NOMO-1 (cell line): ENCODE data around the gene SNX13.
A peak's percentile ranks its signal among the peaks of the same experiment; 100 is the strongest.
"Not testable (repeated sequence)": the region's sequence is repeated elsewhere in the genome, so short reads cannot be mapped to it uniquely, and the experiment has no call there.

Source experiments
- DNase-seq, 2 experiments: peaks; one replicate each; lab custom pipeline; 2025; ENCODE audit not compliant: unreplicated experiment in 2 of 2; lab: John Stamatoyannopoulos, UW

Gene SNX13

GRCh38 chr7:17852361-17852760 lies 87.9 kb downstream of the SNX13 start:
- no peak for DNase-seq

GRCh38 chr7:17849504-17849903 lies 90.8 kb downstream of the SNX13 start:
- DNase-seq: no peak

GRCh38 chr7:17848516-17848915 lies 91.8 kb downstream of the SNX13 start:
- DNase-seq: no peak

- peak; percentile 16 to 72 for DNase-seq
Observed at GRCh38 chr7:17846935-17847334, 93.4 kb downstream of the SNX13 start.

GRCh38 chr7:17845197-17845547 lies 95.1 kb downstream of the SNX13 start:
- no peak for DNase-seq

DNA sequence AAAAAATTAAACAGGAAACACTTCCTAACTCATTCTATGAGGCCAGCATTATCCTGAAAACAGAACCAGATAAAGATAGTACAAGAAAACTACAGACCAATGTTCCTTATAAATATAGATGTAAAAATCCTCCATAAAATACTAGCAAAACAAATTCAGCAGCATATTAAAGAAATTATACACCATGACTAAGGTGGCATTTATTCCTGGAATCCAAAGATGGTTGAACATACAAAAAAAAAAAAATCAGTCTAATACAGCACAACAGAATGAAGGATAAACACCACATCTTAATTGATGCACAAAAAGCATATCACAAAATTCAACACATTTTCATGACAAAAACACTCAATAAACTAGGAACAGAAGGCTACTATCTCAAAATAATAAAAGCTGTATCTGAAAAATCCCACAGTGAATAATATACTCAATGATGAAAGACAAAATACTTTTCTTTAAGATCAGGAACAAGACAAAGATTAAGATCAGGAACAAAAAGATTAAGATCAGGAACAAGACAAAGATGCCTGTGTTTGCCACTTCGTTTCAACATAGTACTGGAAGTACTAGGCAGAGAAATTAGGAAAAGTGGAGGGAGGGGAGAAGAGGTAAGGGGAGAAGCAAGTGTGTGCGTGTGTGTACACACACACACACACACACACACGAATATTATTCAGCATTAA lies 95.6 kb downstream of the SNX13 start:
- DNase-seq: no peak

DNA sequence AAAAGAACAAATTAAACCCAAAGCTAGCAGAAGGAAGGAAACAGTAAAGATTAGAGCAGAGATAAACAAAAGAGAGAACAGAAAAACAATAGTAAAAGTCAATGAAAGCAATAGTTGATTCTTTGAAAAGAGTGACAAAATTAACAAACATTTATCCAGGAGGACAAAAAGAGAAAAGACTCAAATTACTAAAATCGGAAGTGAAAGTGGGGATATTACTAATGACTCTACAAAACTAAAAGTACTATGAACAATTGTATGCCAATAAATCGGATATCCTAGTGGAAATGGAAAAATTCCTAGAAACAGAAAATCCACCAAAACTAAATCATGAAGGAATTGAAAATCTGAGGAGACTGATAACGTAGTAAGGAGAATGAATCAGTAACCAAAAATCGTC lies 96.3 kb downstream of the SNX13 start:
- peak in 1 of 2 experiments; percentile 3 for DNase-seq

- no peak for DNase-seq
Observed at GRCh38 chr7:17843041-17843440, 97.3 kb downstream of the SNX13 start.

GRCh38 chr7:17832820-17833355 lies 107.4 kb downstream of the SNX13 start:
- no peak for DNase-seq

GRCh38 chr7:17832242-17832641 lies 108.1 kb downstream of the SNX13 start:
- DNase-seq: no peak

DNA sequence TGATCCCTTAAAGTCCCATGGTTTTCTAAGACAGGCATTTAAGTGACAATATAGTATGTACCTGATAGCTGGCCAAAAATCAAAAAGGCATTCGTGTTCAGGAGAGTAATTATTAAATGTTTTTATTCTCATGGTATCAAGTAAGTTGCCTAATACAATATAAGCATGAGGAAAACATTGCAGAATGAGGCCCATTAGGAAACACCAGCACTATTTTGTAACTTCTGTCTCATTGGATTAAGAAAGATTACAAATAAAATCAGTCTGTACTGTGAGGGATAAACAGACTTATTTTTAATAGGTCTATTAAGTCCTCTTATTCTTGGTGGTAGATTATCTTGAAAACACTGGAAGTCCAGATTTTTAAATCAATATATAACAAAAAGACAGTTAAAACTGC lies 110.1 kb downstream of the SNX13 start:
- DNase-seq: peak in 1 of 2 experiments; percentile 18

DNA sequence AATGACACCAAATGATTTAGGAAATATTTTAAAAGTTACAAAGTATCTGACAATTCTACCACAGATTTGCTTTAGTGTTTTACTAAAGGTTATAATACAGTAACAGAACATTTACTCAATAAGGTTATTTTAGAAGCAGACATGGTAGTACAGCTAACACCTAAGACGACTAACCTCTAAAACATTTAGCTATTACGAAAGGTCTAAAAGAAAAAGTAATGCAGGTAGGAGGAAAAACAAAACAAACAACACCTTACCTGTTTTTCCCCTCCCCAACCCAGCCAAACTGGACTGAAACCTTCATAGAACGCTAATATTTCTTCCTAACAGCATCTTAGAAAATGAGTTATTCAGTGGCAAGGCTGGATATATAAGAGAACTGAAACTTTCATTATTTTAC lies 111.3 kb downstream of the SNX13 start:
- DNase-seq: no peak

GRCh38 chr7:17822547-17823173 lies 117.6 kb downstream of the SNX13 start:
- no peak for DNase-seq

- no peak for DNase-seq
Observed at GRCh38 chr7:17816903-17817302, 123.4 kb downstream of the SNX13 start.

- no peak for DNase-seq
Observed at GRCh38 chr7:17815318-17815717, 125.0 kb downstream of the SNX13 start.

GRCh38 chr7:17814058-17814457 lies 126.2 kb downstream of the SNX13 start:
- no peak for DNase-seq

- DNase-seq: not testable (repeated sequence)
Observed at GRCh38 chr7:17809215-17809614, 131.1 kb downstream of the SNX13 start.

GRCh38 chr7:17807242-17807641 lies 133.1 kb downstream of the SNX13 start:
- no peak for DNase-seq

GRCh38 chr7:17806631-17807030 lies 133.7 kb downstream of the SNX13 start:
- no peak for DNase-seq

DNA sequence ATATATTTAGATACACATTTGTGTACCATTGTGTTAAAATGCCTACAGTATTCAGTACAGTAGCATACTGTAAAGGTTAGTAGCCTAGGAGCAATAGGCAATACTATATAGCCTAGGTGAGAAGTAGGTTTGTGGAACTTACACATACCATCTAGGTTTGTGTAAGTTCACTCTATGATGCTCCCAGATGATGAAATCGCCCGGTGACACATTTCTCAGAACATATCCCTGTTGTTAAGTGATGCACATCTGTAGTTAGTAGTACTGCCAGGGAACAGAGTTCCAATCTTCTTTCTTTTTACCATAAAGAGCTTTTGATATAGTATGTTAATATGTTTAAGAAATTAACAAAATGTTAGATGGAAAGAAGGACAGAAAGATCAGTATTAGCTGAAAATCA lies 138.2 kb downstream of the SNX13 start:
- DNase-seq: no peak

DNA sequence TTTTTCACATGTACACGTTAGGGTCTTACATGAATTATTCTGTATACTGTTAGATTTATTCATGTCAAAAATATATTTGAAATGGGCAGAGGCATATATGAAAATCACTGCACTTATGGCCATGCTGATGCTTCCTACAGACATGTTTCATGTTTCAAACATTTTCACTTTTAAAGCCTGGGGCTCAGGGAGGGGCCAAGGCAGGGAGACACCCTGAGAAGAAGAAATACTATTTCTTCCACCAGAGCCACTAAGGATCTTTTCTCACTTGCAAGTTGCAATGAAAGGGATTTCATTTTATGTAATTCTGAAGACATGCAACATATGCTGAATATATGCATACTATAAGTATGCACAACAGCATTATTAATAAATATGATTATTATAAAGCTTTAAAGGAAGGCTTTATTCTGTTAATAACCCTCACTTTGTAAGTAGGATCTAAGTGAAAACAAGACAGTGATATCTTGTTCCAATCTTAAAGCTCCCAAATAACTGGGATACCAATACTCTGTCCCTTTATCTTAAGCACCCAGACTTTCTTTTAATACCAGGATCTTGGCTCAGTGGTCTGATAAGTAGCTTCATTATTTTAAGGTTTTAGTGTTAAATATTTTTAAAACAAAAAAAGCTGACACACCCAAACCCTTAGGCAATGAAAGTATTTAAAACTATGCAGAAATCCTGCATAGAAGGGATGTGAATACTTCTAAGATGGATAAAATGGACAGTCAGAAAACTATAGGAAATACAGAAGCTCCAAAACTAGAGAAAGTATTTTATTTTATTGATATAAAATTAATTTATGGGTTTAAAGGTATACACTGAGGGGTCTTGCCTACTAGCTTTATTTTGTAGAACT lies 148.0 kb downstream of the SNX13 start:
- DNase-seq: no peak

GRCh38 chr7:17787257-17787656 lies 153.0 kb downstream of the SNX13 start:
- DNase-seq: no peak
